ENCODE measurements around the gene MEF2B. TPM values are rescaled to one million over a fixed set of nuclear protein-coding genes. Genes with fewer than 3 reads are reported as not detected.
A peak's percentile ranks its signal among the peaks of the same experiment; 100 is the strongest.

The MEF2B gene
- total RNA-seq, 1 experiment from 2014 or later: 395 TPM

DNA sequence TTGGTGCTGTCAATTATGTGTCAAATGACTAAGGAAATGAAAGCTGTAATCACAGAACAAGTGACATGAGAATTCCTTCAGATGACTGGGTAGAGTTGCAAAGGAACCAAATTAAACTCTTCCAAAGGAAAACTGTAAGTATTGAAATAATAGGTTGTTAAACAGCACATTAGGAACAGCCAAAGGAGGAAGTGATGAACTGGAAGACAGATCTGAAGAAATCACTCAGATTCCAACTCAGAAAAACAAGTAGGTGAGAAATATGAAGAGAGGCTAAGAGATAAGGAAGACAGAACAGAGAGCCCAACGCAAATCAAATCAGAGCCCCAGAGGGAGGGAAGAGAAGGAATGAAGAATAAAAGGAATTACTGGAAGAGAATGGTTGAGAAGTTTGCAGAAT, 47.2 kb downstream of the MEF2B start:
- Histone ChIP-seq H3K79me2 (ENCODE audit: low read length) (no peaks in the 10 kb centered on the region), H3K4me3 (ENCODE audit: low read length) (no peak overlapping the region), H3K9me3 (ENCODE audit: low read length) (no peaks in the 10 kb centered on the region; the same call in 1 of the 2 replicates), H3K9me2 (replicated peaks; ENCODE audit: insufficient read depth, low read length) (no peaks in the 10 kb centered on the region), H3K27ac (ENCODE audit: low read length) (no peak overlapping the region), H4K20me1 (ENCODE audit: insufficient read depth, low read depth, low read length) (no peaks in the 10 kb centered on the region), H2AFZ (ENCODE audit: low read length) (no peak overlapping the region), H3K4me1 (ENCODE audit: low read length) (no peaks in the 10 kb centered on the region), H3K9ac (ENCODE audit: low read length) (no peak overlapping the region), H3K36me3 (ENCODE audit: insufficient read depth, low read length) (peaks cover 22% of the 10 kb centered on the region), H3K27me3 (ENCODE audit: low read length) (no peaks in the 10 kb centered on the region), H3K4me2 (ENCODE audit: low read depth, low read length, poor library complexity, severe bottlenecking) (no peak overlapping the region)
- no peak for DNase-seq

DNA sequence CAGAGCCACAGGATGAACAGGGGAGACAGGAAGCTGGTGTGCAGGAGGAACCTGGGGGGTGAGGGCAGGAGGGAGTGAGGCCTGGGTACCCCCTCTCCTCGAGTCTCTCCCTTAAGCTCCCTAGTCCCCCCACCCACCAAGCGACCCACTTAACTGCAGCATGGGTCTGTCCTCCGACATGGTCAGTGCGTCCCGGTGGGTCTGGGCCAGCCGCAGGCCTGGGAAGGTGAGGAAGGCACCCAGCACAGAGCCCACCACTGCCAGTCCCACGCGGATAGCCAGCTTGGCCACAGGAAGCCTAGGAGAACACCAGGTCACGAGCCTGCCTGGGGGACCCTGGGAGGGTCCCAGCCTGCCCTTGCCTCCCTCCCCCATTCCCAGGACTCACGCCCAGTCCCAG, 48.7 kb downstream of the MEF2B start:
- no peak overlapping the region for H2AFZ ChIP-seq (ENCODE audit: low read length)
- H4K20me1 ChIP-seq (ENCODE audit: insufficient read depth, low read depth, low read length): no peaks in the 10 kb centered on the region
- H3K36me3 ChIP-seq (ENCODE audit: insufficient read depth, low read length): peaks cover 22% of the 10 kb centered on the region
- no peaks in the 10 kb centered on the region for H3K79me2 ChIP-seq (ENCODE audit: low read length)
- no peak for DNase-seq
- no peaks in the 10 kb centered on the region for H3K9me2 ChIP-seq (replicated peaks; ENCODE audit: insufficient read depth, low read length)
- H3K27me3 ChIP-seq (ENCODE audit: low read length): no peaks in the 10 kb centered on the region
- H3K9ac ChIP-seq (ENCODE audit: low read length): no peak overlapping the region
- no peaks in the 10 kb centered on the region for H3K4me1 ChIP-seq (ENCODE audit: low read length)
- H3K27ac ChIP-seq (ENCODE audit: low read length): no peak overlapping the region
- H3K9me3 ChIP-seq (ENCODE audit: low read length): no peaks in the 10 kb centered on the region; the same call in 1 of the 2 replicates
- H3K4me2 ChIP-seq (ENCODE audit: low read depth, low read length, poor library complexity, severe bottlenecking): no peak overlapping the region
- no peak overlapping the region for H3K4me3 ChIP-seq (ENCODE audit: low read length)

DNA sequence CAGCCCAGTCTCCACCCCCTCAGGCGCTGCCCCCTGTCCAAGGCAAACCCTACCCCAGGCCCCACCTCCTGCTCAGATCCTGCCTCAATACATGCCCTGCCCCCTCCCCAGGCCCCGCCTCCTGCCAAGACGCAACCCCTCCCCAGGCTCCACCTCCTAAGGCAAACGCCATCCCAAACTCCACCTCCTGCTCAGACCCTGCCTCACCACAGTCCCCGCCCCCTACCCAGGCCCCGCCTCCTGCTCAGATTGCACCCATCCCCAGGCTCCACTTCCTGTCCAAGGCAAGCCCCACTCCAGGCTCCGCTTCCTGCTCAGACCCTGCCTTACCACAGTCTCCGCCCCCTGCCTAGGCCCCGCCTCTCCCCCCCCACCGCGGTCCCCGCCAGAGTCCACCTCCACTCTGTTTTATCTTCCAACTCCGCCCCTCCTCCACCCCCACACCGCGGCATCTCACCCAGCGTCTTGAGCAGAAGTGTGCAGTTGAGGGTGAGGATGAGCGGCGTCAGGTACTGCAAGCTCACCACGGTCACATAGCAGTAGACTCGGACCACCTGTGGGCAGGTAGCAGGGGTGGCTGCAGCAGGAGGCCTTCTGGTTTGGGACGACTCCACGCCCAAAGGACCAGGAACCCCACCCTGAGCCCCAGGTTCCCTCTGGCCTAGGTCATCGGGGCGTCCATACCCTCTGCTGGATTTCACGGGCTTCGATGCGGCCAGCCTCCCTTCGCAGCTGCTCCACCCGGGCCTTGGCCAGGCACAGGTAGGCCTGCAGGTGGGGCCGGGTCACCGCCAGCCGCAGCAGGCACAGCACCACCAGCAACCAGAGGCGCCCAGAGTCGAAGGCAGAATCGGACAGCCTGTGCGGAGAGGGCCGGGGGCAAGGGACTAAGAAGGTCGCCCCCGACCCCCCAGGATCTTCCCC, 49.5 kb downstream of the MEF2B start:
- DNase-seq: peak; percentile 85
- Histone ChIP-seq H3K27me3 (ENCODE audit: low read length) (no peaks in the 10 kb centered on the region), H3K9ac (ENCODE audit: low read length) (no peak overlapping the region), H3K36me3 (ENCODE audit: insufficient read depth, low read length) (peaks cover 22% of the 10 kb centered on the region), H3K9me3 (ENCODE audit: low read length) (no peaks in the 10 kb centered on the region; the same call in 1 of the 2 replicates), H3K4me1 (ENCODE audit: low read length) (no peaks in the 10 kb centered on the region), H2AFZ (ENCODE audit: low read length) (no peak overlapping the region), H4K20me1 (ENCODE audit: insufficient read depth, low read depth, low read length) (no peaks in the 10 kb centered on the region), H3K9me2 (replicated peaks; ENCODE audit: insufficient read depth, low read length) (no peaks in the 10 kb centered on the region), H3K27ac (ENCODE audit: low read length) (no peak overlapping the region), H3K4me2 (ENCODE audit: low read depth, low read length, poor library complexity, severe bottlenecking) (no peak overlapping the region), H3K79me2 (ENCODE audit: low read length) (no peaks in the 10 kb centered on the region), H3K4me3 (ENCODE audit: low read length) (no peak overlapping the region)

- DNase-seq: no peak
- no peak overlapping the region for H3K4me2 ChIP-seq (ENCODE audit: low read depth, low read length, poor library complexity, severe bottlenecking)
Observed at GRCh38 chr19:19119325-19120237, 50.5 kb downstream of the MEF2B start.

DNA sequence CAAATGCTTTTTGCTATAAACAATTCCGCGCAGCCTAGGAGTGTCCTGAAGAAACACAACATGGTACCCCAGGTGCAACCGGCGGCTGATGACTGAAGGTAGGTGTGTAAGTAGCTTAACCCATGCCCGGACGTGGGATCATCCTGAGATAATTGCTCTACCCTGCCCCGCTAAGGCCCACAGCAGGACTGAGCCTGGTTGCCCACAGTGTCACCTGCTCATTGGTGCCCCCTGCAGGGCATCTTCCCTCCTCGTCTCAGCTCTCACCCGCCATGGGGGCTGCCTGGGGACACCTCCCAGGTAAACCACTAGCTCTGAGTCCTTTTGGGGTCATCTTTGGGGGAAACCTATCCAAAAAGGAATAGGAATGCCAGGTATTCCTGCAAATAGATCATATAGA, 54.1 kb downstream of the MEF2B start:
- peaks cover 6% of the 10 kb centered on the region for H3K4me1 ChIP-seq (ENCODE audit: low read length)
- H3K4me3 ChIP-seq (ENCODE audit: low read length): no peak overlapping the region
- DNase-seq: peak; percentile 81
- no peaks in the 10 kb centered on the region for H3K79me2 ChIP-seq (ENCODE audit: low read length)
- no peak overlapping the region for H3K9ac ChIP-seq (ENCODE audit: low read length)
- no peak overlapping the region for H3K27ac ChIP-seq (ENCODE audit: low read length)
- H3K4me2 ChIP-seq (ENCODE audit: low read depth, low read length, poor library complexity, severe bottlenecking): no peak overlapping the region
- H3K36me3 ChIP-seq (ENCODE audit: insufficient read depth, low read length): peaks cover 10% of the 10 kb centered on the region; the same call in 1 of the 2 replicates
- H4K20me1 ChIP-seq (ENCODE audit: insufficient read depth, low read depth, low read length): no peaks in the 10 kb centered on the region
- no peaks in the 10 kb centered on the region for H3K27me3 ChIP-seq (ENCODE audit: low read length)
- no peak overlapping the region for H2AFZ ChIP-seq (ENCODE audit: low read length)
- H3K9me2 ChIP-seq (replicated peaks; ENCODE audit: insufficient read depth, low read length): no peaks in the 10 kb centered on the region
- no peaks in the 10 kb centered on the region for H3K9me3 ChIP-seq (ENCODE audit: low read length)

More at GRCh38 chr19:19119325-19120237, 50.5 kb downstream of the MEF2B start:
- Histone ChIP-seq H3K36me3 (ENCODE audit: insufficient read depth, low read length) (peaks cover 22% of the 10 kb centered on the region), H3K4me1 (ENCODE audit: low read length) (no peaks in the 10 kb centered on the region), H4K20me1 (ENCODE audit: insufficient read depth, low read depth, low read length) (no peaks in the 10 kb centered on the region), H3K27ac (ENCODE audit: low read length) (no peak overlapping the region), H3K79me2 (ENCODE audit: low read length) (no peaks in the 10 kb centered on the region), H3K4me3 (ENCODE audit: low read length) (no peak overlapping the region), H3K9ac (ENCODE audit: low read length) (no peak overlapping the region), H3K9me3 (ENCODE audit: low read length) (no peaks in the 10 kb centered on the region; the same call in 1 of the 2 replicates), H2AFZ (ENCODE audit: low read length) (no peak overlapping the region), H3K27me3 (ENCODE audit: low read length) (no peaks in the 10 kb centered on the region), H3K9me2 (replicated peaks; ENCODE audit: insufficient read depth, low read length) (no peaks in the 10 kb centered on the region)

DNA sequence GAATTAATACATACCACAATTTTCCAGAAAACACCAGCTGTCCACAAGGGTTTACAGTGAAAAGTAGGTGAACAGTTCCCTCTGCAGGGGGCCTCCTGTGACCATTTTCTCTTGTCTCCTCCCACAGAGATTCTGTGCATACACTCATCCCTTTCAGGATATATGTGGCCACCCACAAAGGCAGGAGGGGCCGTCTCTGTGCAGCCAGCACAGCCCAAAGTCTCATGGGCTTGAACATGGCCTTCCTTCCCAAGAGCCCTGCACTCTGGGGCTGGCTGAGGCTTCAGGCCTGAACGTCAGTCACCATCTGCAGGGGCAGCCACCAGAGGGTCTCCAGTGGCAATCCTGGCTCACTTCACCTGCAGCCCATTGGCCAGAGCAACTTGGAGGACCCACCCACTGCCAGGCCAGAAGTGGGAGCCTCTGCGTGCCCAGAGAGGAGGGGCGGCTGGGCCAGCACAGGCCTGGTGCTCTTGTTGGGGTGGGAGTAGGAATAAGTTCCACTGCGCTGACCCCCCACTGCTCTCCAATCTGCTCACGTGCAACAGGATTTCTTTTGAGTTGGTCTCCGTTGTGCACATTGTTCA, 56.9 kb downstream of the MEF2B start:
- Histone ChIP-seq H3K27me3 (ENCODE audit: low read length) (no peaks in the 10 kb centered on the region), H2AFZ (ENCODE audit: low read length) (no peak overlapping the region), H3K27ac (ENCODE audit: low read length) (no peak overlapping the region), H3K9ac (ENCODE audit: low read length) (no peak overlapping the region), H3K4me1 (ENCODE audit: low read length) (peaks cover 6% of the 10 kb centered on the region), H3K9me2 (replicated peaks; ENCODE audit: insufficient read depth, low read length) (no peaks in the 10 kb centered on the region), H3K4me3 (ENCODE audit: low read length) (no peak overlapping the region), H3K9me3 (ENCODE audit: low read length) (no peaks in the 10 kb centered on the region), H3K79me2 (ENCODE audit: low read length) (no peaks in the 10 kb centered on the region), H3K36me3 (ENCODE audit: insufficient read depth, low read length) (no peaks in the 10 kb centered on the region), H3K4me2 (ENCODE audit: low read depth, low read length, poor library complexity, severe bottlenecking) (no peak overlapping the region), H4K20me1 (ENCODE audit: insufficient read depth, low read depth, low read length) (no peaks in the 10 kb centered on the region)
- peak; percentile 54 for DNase-seq

- Histone ChIP-seq H3K4me2 (ENCODE audit: low read depth, low read length, poor library complexity, severe bottlenecking) (no peak overlapping the region), H3K27ac (ENCODE audit: low read length) (no peak overlapping the region), H3K9ac (ENCODE audit: low read length) (no peak overlapping the region)
Observed at GRCh38 chr19:19111967-19112580, 58.0 kb downstream of the MEF2B start.

More at GRCh38 chr19:19111967-19112580, 58.0 kb downstream of the MEF2B start:
- H3K27me3 ChIP-seq (ENCODE audit: low read length): no peaks in the 10 kb centered on the region
- no peaks in the 10 kb centered on the region for H3K36me3 ChIP-seq (ENCODE audit: insufficient read depth, low read length)
- no peaks in the 10 kb centered on the region for H3K79me2 ChIP-seq (ENCODE audit: low read length)
- peaks cover 6% of the 10 kb centered on the region for H3K4me1 ChIP-seq (ENCODE audit: low read length)
- H3K9me2 ChIP-seq (replicated peaks; ENCODE audit: insufficient read depth, low read length): no peaks in the 10 kb centered on the region
- H2AFZ ChIP-seq (ENCODE audit: low read length): no peak overlapping the region
- H3K9me3 ChIP-seq (ENCODE audit: low read length): no peaks in the 10 kb centered on the region
- DNase-seq: no peak
- no peak overlapping the region for H3K4me3 ChIP-seq (ENCODE audit: low read length)
- no peaks in the 10 kb centered on the region for H4K20me1 ChIP-seq (ENCODE audit: insufficient read depth, low read depth, low read length)

Measured in Karpas-422 (cell line).